GM19023 (cell line): ENCODE data around the gene HDAC9.
"Not testable (repeated sequence)": the region's sequence is repeated elsewhere in the genome, so short reads cannot be mapped to it uniquely, and the experiment has no call there.

Experiments used
- ATAC-seq: cut with Tn5 transposase; IDR thresholded peaks from one replicate; pipeline ENCODE4 v1.9.1; 2021; ENCODE audit warnings: mild to moderate bottlenecking, moderate library complexity; ENCODE audit not compliant: unreplicated experiment

HDAC9 gene

GRCh38 chr7:18995811-18996426 lies 500.4 kb downstream of the HDAC9 start:
- ATAC-seq: no peak

GRCh38 chr7:18996583-18996982 lies 501.0 kb downstream of the HDAC9 start:
- ATAC-seq: no peak

GRCh38 chr7:18997477-18998150 lies 502.1 kb downstream of the HDAC9 start:
- ATAC-seq: no peak

GRCh38 chr7:19000410-19000809 lies 504.9 kb downstream of the HDAC9 start:
- ATAC-seq: no peak

- no peak for ATAC-seq
These were observed 506.3 kb downstream of the HDAC9 start for GRCh38 chr7:19001854-19002253.

- ATAC-seq: no peak
These were observed 513.8 kb downstream of the HDAC9 start for GRCh38 chr7:19009241-19009935.

GRCh38 chr7:19009936-19010280 lies 514.4 kb downstream of the HDAC9 start:
- no peak for ATAC-seq

- no peak for ATAC-seq
These were observed 515.7 kb downstream of the HDAC9 start for GRCh38 chr7:19011212-19011611.

- ATAC-seq: no peak
These were observed 519.5 kb downstream of the HDAC9 start for GRCh38 chr7:19015098-19015497.

GRCh38 chr7:19016140-19016539 lies 520.6 kb downstream of the HDAC9 start:
- no peak for ATAC-seq

GRCh38 chr7:19017374-19017773 lies 521.8 kb downstream of the HDAC9 start:
- no peak for ATAC-seq

- no peak for ATAC-seq
These were observed 524.5 kb downstream of the HDAC9 start for GRCh38 chr7:19020062-19020461.

- ATAC-seq: no peak
These were observed 525.2 kb downstream of the HDAC9 start for GRCh38 chr7:19020711-19021110.

GRCh38 chr7:19023477-19023876 lies 527.9 kb downstream of the HDAC9 start:
- ATAC-seq: no peak

- ATAC-seq: no peak
These were observed 528.7 kb downstream of the HDAC9 start for GRCh38 chr7:19024261-19024660.

GRCh38 chr7:19026888-19027287 lies 531.3 kb downstream of the HDAC9 start:
- no peak for ATAC-seq

- no peak for ATAC-seq
These were observed 534.7 kb downstream of the HDAC9 start for GRCh38 chr7:19030281-19030680.

GRCh38 chr7:19032942-19033341 lies 537.4 kb downstream of the HDAC9 start:
- not testable (repeated sequence) for ATAC-seq

GRCh38 chr7:19051767-19052375 lies 556.3 kb downstream of the HDAC9 start:
- peak; percentile 73 for ATAC-seq
